Measurements from ENCODE around the gene TAS2R60. TPM values are rescaled to one million over a fixed set of nuclear protein-coding genes. Genes with fewer than 3 reads are reported as not detected.
"Not testable (repeated sequence)": the region's sequence is repeated elsewhere in the genome, so short reads cannot be mapped to it uniquely, and the experiment has no call there.

TAS2R60 gene
- total RNA-seq, 1 experiment from 2014 or later, result not detected

- DNase-seq (ENCODE audit: low read depth), result no peak
Observed at GRCh38 chr7:143410521-143411004, 32.7 kb upstream of the TAS2R60 start.

GRCh38 chr7:143411976-143412708, 31.1 kb upstream of the TAS2R60 start:
- DNase-seq (ENCODE audit: low read depth), result no peak

GRCh38 chr7:143413123-143413522, 30.1 kb upstream of the TAS2R60 start:
- no peak for DNase-seq (ENCODE audit: low read depth)

- not testable (repeated sequence) for DNase-seq (ENCODE audit: low read depth)
Observed at GRCh38 chr7:143415209-143415608, 28.0 kb upstream of the TAS2R60 start.

GRCh38 chr7:143415742-143416397, 27.4 kb upstream of the TAS2R60 start:
- no peak for DNase-seq (ENCODE audit: low read depth)

GRCh38 chr7:143416565-143417149, 26.6 kb upstream of the TAS2R60 start:
- DNase-seq (ENCODE audit: low read depth), result peak; percentile 33

- no peak for DNase-seq (ENCODE audit: low read depth)
Observed at GRCh38 chr7:143417734-143418383, 25.4 kb upstream of the TAS2R60 start.

- DNase-seq (ENCODE audit: low read depth), result no peak
Observed at GRCh38 chr7:143418681-143419458, 24.4 kb upstream of the TAS2R60 start.

GRCh38 chr7:143419880-143420279, 23.4 kb upstream of the TAS2R60 start:
- DNase-seq (ENCODE audit: low read depth), result no peak

GRCh38 chr7:143420624-143421023, 22.6 kb upstream of the TAS2R60 start:
- DNase-seq (ENCODE audit: low read depth), result not testable (repeated sequence)

GRCh38 chr7:143422033-143422432, 21.2 kb upstream of the TAS2R60 start:
- DNase-seq (ENCODE audit: low read depth), result no peak

GRCh38 chr7:143424476-143424875, 18.8 kb upstream of the TAS2R60 start:
- not testable (repeated sequence) for DNase-seq (ENCODE audit: low read depth)

GRCh38 chr7:143426479-143427142, 16.6 kb upstream of the TAS2R60 start:
- no peak for DNase-seq (ENCODE audit: low read depth)

- DNase-seq (ENCODE audit: low read depth), result no peak
Observed at GRCh38 chr7:143429770-143430698, 13.2 kb upstream of the TAS2R60 start.

- DNase-seq (ENCODE audit: low read depth), result no peak
Observed at GRCh38 chr7:143431109-143431508, 12.1 kb upstream of the TAS2R60 start.

- no peak for DNase-seq (ENCODE audit: low read depth)
Observed at GRCh38 chr7:143433759-143434158, 9.5 kb upstream of the TAS2R60 start.

- peak; percentile 26 for DNase-seq (ENCODE audit: low read depth)
Observed at GRCh38 chr7:143434660-143435059, 8.6 kb upstream of the TAS2R60 start.

GRCh38 chr7:143435266-143435665, 8.0 kb upstream of the TAS2R60 start:
- DNase-seq (ENCODE audit: low read depth), result no peak

GRCh38 chr7:143436325-143436946, 6.8 kb upstream of the TAS2R60 start:
- no peak for DNase-seq (ENCODE audit: low read depth)
